Neutrophil (primary cell): Measurements from ENCODE around the gene SMAD9.

Experiments
- H3K27ac ChIP-seq: fragments of 200-600 bp; sonication (generic); 2 replicates; pipeline ENCODE4 v1.5.1; 2016; ENCODE audit warnings: mild to moderate bottlenecking, moderate library complexity
- H3K27me3 ChIP-seq: fragments of 200-600 bp; sonication (generic); 2 replicates; pipeline ENCODE4 v1.6.0; 2016; ENCODE audit warnings: mild to moderate bottlenecking
- H3K36me3 ChIP-seq: fragments of 200-600 bp; sonication (generic); 2 replicates; pipeline ENCODE4 v1.5.1; 2017
- H3K4me1 ChIP-seq, 2 experiments: fragments of 200-600 bp in 1 of 2; sonication (generic) in 1 of 2; 1 replicate in 1 of 2; 2 replicates in 1 of 2; pipeline versions ENCODE4 v1.5.1 to v1.6.1; 2013 to 2016; ENCODE audit warnings: low read depth in 1 of 2, low read length in 1 of 2, mild to moderate bottlenecking in 1 of 2, moderate library complexity in 1 of 2; ENCODE audit not compliant: control insufficient read depth in 1 of 2, insufficient read depth in 1 of 2
- H3K4me3 ChIP-seq, 2 experiments: fragments of 200-600 bp in 1 of 2; sonication (generic) in 1 of 2; 1 replicate in 1 of 2; 2 replicates in 1 of 2; pipeline ENCODE4 v1.5.1; 2013 to 2016; ENCODE audit warnings: low read depth in 1 of 2, low read length in 1 of 2, mild to moderate bottlenecking in 1 of 2, moderate library complexity in 1 of 2
- H3K9me3 ChIP-seq: fragments of 200-600 bp; sonication (generic); 2 replicates; pipeline ENCODE4 v1.5.1; 2016
- CTCF ChIP-seq: fragments of 200-600 bp; sonication (generic); IDR thresholded peaks from 2 replicates; pipeline ENCODE4 v1.5.1; 2016; ENCODE audit warnings: antibody characterized with exemption

SMAD9 gene

GRCh38 chr13:36841391-36841790 lies 78.6 kb downstream of the SMAD9 start:
- Histone ChIP-seq H3K27me3 (no peaks in the 10 kb centered on the region), H3K27ac (no peak overlapping the region), H3K9me3 (no peaks in the 10 kb centered on the region), H3K4me3 (no peak overlapping the region), H3K36me3 (no peaks in the 10 kb centered on the region), H3K4me1 (no peaks in the 10 kb centered on the region)
- no peak for TF ChIP-seq CTCF

- Histone ChIP-seq H3K27ac (no peak overlapping the region), H3K4me3 (no peak overlapping the region), H3K36me3 (no peaks in the 10 kb centered on the region), H3K9me3 (no peaks in the 10 kb centered on the region), H3K27me3 (no peaks in the 10 kb centered on the region), H3K4me1 (no peaks in the 10 kb centered on the region)
- no peak for TF ChIP-seq CTCF
These were observed 79.3 kb downstream of the SMAD9 start for GRCh38 chr13:36840718-36841250.

- Histone ChIP-seq H3K4me1 (no peaks in the 10 kb centered on the region), H3K9me3 (no peaks in the 10 kb centered on the region), H3K36me3 (no peaks in the 10 kb centered on the region), H3K27me3 (no peaks in the 10 kb centered on the region), H3K27ac (no peak overlapping the region), H3K4me3 (no peak overlapping the region)
- no peak for TF ChIP-seq CTCF
These were observed 80.1 kb downstream of the SMAD9 start for GRCh38 chr13:36839981-36840380.

DNA sequence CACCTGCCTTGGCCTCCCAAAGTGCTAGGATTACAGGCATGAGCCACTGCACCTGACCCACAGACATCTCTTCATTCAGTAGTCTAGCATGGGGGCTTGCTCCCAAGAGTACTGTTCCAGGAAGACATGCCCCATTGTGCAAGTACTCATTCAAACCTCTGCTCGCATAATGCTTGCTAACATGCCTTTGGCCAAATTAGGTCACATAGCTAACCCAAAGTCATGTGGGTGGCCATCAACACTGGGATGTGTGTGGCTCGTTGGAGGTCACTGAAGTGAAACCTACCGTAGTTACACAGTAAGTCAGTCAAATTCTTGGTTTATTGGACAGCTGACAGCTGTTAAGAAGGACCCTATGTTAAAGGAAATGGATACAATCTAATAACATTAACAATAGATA lies 80.8 kb downstream of the SMAD9 start:
- Histone ChIP-seq H3K4me1 (no peaks in the 10 kb centered on the region), H3K9me3 (no peaks in the 10 kb centered on the region), H3K4me3 (no peak overlapping the region), H3K27ac (no peak overlapping the region), H3K36me3 (no peaks in the 10 kb centered on the region), H3K27me3 (no peaks in the 10 kb centered on the region)
- no peak for TF ChIP-seq CTCF

DNA sequence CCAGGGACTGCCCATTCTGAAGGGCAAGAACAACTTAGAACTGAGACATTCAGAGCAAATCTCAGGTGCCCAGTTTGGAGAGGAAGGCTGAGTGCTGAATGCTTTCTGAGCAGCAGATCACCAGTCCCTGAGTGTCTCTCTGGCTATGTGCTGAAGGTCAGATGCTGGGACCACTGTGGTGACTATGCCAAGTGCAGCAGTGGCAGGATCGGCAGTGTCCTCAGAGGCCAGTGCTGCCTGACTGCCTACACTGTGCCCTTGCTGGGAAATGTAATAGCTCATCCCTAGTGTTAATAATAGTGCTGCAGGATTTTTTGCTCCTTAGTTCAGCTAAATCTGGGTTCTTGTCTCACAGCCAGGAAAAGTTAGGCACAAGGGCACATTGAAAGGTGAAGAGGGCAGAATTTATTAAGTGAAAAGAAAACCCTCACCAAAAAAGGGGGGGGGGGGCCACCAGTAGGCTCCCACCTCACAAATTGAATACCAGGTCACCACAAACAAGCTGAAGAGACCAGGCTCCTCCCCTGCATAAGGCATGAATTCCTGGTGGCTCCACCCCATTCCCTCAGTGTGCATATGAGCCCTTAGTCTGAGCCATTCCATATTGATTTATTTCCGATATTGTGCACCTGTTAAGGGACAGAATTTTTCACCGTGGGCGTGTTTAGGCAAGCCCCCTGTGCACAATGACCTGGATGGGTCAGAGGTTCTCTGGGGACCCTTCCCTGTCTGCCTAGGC lies 82.5 kb downstream of the SMAD9 start:
- no peak for TF ChIP-seq CTCF

More for the DNA sequence above, 82.5 kb downstream of the SMAD9 start:
- Histone ChIP-seq H3K27me3 (no peaks in the 10 kb centered on the region), H3K36me3 (no peaks in the 10 kb centered on the region), H3K9me3 (no peaks in the 10 kb centered on the region), H3K4me3 (no peak overlapping the region), H3K4me1 (no peaks in the 10 kb centered on the region), H3K27ac (no peak overlapping the region)
